Left renal pelvis (tissue), 4 donors: ENCODE results near the gene CCDC150. TPM values are rescaled to one million over a fixed set of nuclear protein-coding genes. Genes with fewer than 3 reads are reported as not detected.

Experiments used
- DNase-seq, 4 donors: peaks; one replicate each; pipeline ENCODE4 v3.0.0-alpha.2; 2013; ENCODE audit warnings: low read depth in 4 of 4, low spot score in 3 of 4
- polyA plus RNA-seq, 4 donors: library from polyadenylated mRNA; unstranded; fragments of 120-200 nt; gene quantifications; one replicate each; pipeline ENCODE4 v1.2.1, GENCODE V29; 2013; ENCODE audit not compliant: insufficient read length in 4 of 4

Gene CCDC150
- polyA plus RNA-seq, 4 donors = 6.6 to 23.6 (median 22.5) TPM

- no peak for DNase-seq
Observed at GRCh38 chr2:196758474-196759377, 119.2 kb downstream of the CCDC150 start.

- no peak for DNase-seq
Observed at GRCh38 chr2:196759378-196759706, 119.8 kb downstream of the CCDC150 start.

- no peak for DNase-seq
Observed at GRCh38 chr2:196767101-196767500, 127.6 kb downstream of the CCDC150 start.

Other genes starting within 250 kb of the CCDC150 start
- gene HECW2, start 46.2 kb upstream of the CCDC150 start, polyA plus RNA-seq = 10 to 100 TPM; 10.2 to 18.3 (median 15.6) TPM
- 10 to 100 TPM; 49.3 to 65.5 (median 62.2) TPM for gene GTF3C3, start 160.0 kb downstream of the CCDC150 start, polyA plus RNA-seq
- gene C2orf66, start 169.6 kb downstream of the CCDC150 start, polyA plus RNA-seq = 1 to 10 TPM in 1 of 4 donors, under 1 TPM in 3; 0.18 to 1.3 (median 0.32) TPM